ENCODE results near the gene CORO2B. TPM values are rescaled to one million over a fixed set of nuclear protein-coding genes. Genes with fewer than 3 reads are reported as not detected.

CORO2B gene
- total and polyA plus RNA-seq, 8 donors, result 0.56 to 7.7 (median 1.7) TPM

- H3K27ac ChIP-seq, result no peak overlapping the region
- H3K27me3 ChIP-seq, result no peaks in the 10 kb centered on the region
- no peaks in the 10 kb centered on the region for H3K4me1 ChIP-seq
- TF ChIP-seq CTCF (IDR thresholded peaks at IDR 0.05), result no peak
- intact Hi-C loops (cut with DNase I), result loop anchor here in 1 of 3 donors (10.0 kb wide), 1 partner anchor 139 kb away; no protein-coding TSS in a partner anchor
- no peak for DNase-seq
- no peak for ATAC-seq
- H3K4me3 ChIP-seq, result no peak overlapping the region
- no peaks in the 10 kb centered on the region for H3K9me3 ChIP-seq
- no peak for FAIRE-seq
- H3K36me3 ChIP-seq, result no peaks in the 10 kb centered on the region
These were observed 156.8 kb downstream of the CORO2B start for GRCh38 chr15:68735610-68736009.

GRCh38 chr15:68739390-68740080, 160.7 kb downstream of the CORO2B start:
- FAIRE-seq, result no peak
- intact Hi-C loops (cut with DNase I), result loop anchor here in 1 of 3 donors (10.0 kb wide), 1 partner anchor 135 kb away; no protein-coding TSS in a partner anchor
- TF ChIP-seq CTCF (IDR thresholded peaks at IDR 0.05), result no peak

GRCh38 chr15:68743256-68743655, 164.5 kb downstream of the CORO2B start:
- WGBS, 2 donors, result 93% methylated on average over 3 of the region's 3 CpGs
- no peaks in the 10 kb centered on the region for H3K4me1 ChIP-seq
- ATAC-seq (no peak), FAIRE-seq (no peak), DNase-seq (no peak)
- TF ChIP-seq CTCF (IDR thresholded peaks at IDR 0.05), result no peak
- H3K27ac ChIP-seq, result no peak overlapping the region
- no peaks in the 10 kb centered on the region for H3K9me3 ChIP-seq
- no peaks in the 10 kb centered on the region for H3K27me3 ChIP-seq
- intact Hi-C loops (cut with DNase I), result no loop called here
- no peaks in the 10 kb centered on the region for H3K36me3 ChIP-seq
- H3K4me3 ChIP-seq, result no peak overlapping the region

More at GRCh38 chr15:68739390-68740080, 160.7 kb downstream of the CORO2B start:
- Histone ChIP-seq H3K9me3 (no peaks in the 10 kb centered on the region), H3K36me3 (no peaks in the 10 kb centered on the region), H3K4me1 (no peaks in the 10 kb centered on the region), H3K27ac (no peak overlapping the region), H3K4me3 (no peak overlapping the region), H3K27me3 (no peaks in the 10 kb centered on the region)
- DNase-seq (no peak), ATAC-seq (no peak)
- WGBS, 2 donors, result 65 to 71% methylated on average over 6 of the region's 6 CpGs

GRCh38 chr15:68749365-68749764, 170.6 kb downstream of the CORO2B start:
- Histone ChIP-seq H3K9me3 (no peaks in the 10 kb centered on the region), H3K27me3 (no peaks in the 10 kb centered on the region), H3K36me3 (no peaks in the 10 kb centered on the region), H3K4me3 (no peak overlapping the region), H3K4me1 (no peaks in the 10 kb centered on the region), H3K27ac (no peak overlapping the region)
- intact Hi-C loops (cut with DNase I), result no loop called here
- ATAC-seq (no peak), DNase-seq (no peak), FAIRE-seq (no peak)
- 82 to 86% methylated on average over 7 of the region's 7 CpGs for WGBS, 2 donors
- TF ChIP-seq CTCF (IDR thresholded peaks at IDR 0.05), result no peak

- Histone ChIP-seq H3K4me1 (no peaks in the 10 kb centered on the region), H3K27me3 (no peaks in the 10 kb centered on the region), H3K4me3 (no peak overlapping the region), H3K36me3 (no peaks in the 10 kb centered on the region), H3K9me3 (no peaks in the 10 kb centered on the region), H3K27ac (no peak overlapping the region)
- DNase-seq (no peak), FAIRE-seq (no peak), ATAC-seq (no peak)
- intact Hi-C loops (cut with DNase I), result no loop called here
- 72 to 81% methylated on average over 2 of the region's 2 CpGs for WGBS, 2 donors
- no peak for TF ChIP-seq CTCF (IDR thresholded peaks at IDR 0.05)
These were observed 171.0 kb downstream of the CORO2B start for GRCh38 chr15:68749793-68750192.

Data from pancreas (tissue), 10 donors.